OCI-LY7 (cell line): ENCODE data around the gene MOB1B. TPM values are rescaled to one million over a fixed set of nuclear protein-coding genes. Genes with fewer than 3 reads are reported as not detected.
"Not testable (repeated sequence)": the region's sequence is repeated elsewhere in the genome, so short reads cannot be mapped to it uniquely, and the experiment has no call there.

Source experiments
- BruUV-seq: library from RNA; stranded (reverse); fragments of 400-500 nt; replicated peaks from 2 replicates; lab custom pipeline; 2021; lab: Mats Ljungman, UMichigan
- CTCF ChIA-PET: fragments of 300-600 bp; sonication (Branson Sonifier 250); formaldehyde crosslinking; loops from one replicate; lab custom pipeline; 2022; ENCODE audit warnings: antibody characterized with exemption; ENCODE audit not compliant: unreplicated experiment; lab: Charles Lee
- POLR2A ChIA-PET: fragments of 300-600 bp; sonication (Branson Sonifier 250); formaldehyde crosslinking; loops from one replicate; lab custom pipeline; 2022; ENCODE audit warnings: antibody characterized with exemption; lab: Charles Lee
- DNase-seq: peaks from one replicate; pipeline ENCODE4 v3.0.0-alpha.2; 2015; ENCODE audit warnings: low spot score
- H2AFZ ChIP-seq: fragments of 200-600 bp; sonication (generic), shearing (Covaris generic); 2 replicates; pipeline ENCODE4 v1.6.1; 2014; ENCODE audit warnings: mild to moderate bottlenecking, antibody characterized with exemption, low read length, moderate library complexity
- H3K27ac ChIP-seq: fragments of 200-600 bp; sonication (generic); 2 replicates; pipeline ENCODE4 v1.5.1; 2014; ENCODE audit warnings: mixed run types, low read depth, mild to moderate bottlenecking, moderate library complexity, low read length, inconsistent platforms; ENCODE audit not compliant: poor library complexity, severe bottlenecking
- H3K36me3 ChIP-seq: fragments of 200-600 bp; sonication (generic); 2 replicates; pipeline ENCODE4 v1.6.1; 2014; ENCODE audit warnings: mild to moderate bottlenecking, antibody characterized with exemption, low read length, moderate library complexity, mixed read lengths; ENCODE audit not compliant: insufficient read depth
- H3K4me1 ChIP-seq: fragments of 200-600 bp; sonication (generic); 2 replicates; pipeline ENCODE4 v1.5.1; 2014; ENCODE audit warnings: mild to moderate bottlenecking, low read length; ENCODE audit not compliant: insufficient read depth, poor library complexity, severe bottlenecking
- H3K4me2 ChIP-seq: fragments of 200-600 bp; sonication (generic); 2 replicates; pipeline ENCODE4 v1.6.1; 2014; ENCODE audit warnings: mild to moderate bottlenecking, low read length
- H3K4me3 ChIP-seq: fragments of 200-600 bp; sonication (generic); 2 replicates; pipeline ENCODE4 v1.5.1; 2014; ENCODE audit warnings: mild to moderate bottlenecking, low read depth, low read length; ENCODE audit not compliant: poor library complexity, severe bottlenecking
- H3K79me2 ChIP-seq: fragments of 200-600 bp; sonication (generic); 2 replicates; pipeline ENCODE4 v1.6.1; 2016; ENCODE audit warnings: low read depth, mild to moderate bottlenecking, low read length, moderate library complexity, mixed read lengths; ENCODE audit not compliant: insufficient read depth
- H3K9me2 ChIP-seq: fragments of 200-600 bp; sonication (generic); 2 replicates; pipeline ENCODE4 v1.6.1; 2016; ENCODE audit warnings: mild to moderate bottlenecking, low read length, mixed read lengths; ENCODE audit not compliant: insufficient read depth
- H3K9me3 ChIP-seq: fragments of 200-600 bp; sonication (generic); 2 replicates; pipeline ENCODE4 v1.6.1; 2014; ENCODE audit warnings: mild to moderate bottlenecking, mixed run types, low read length, mixed read lengths
- H4K20me1 ChIP-seq: fragments of 200-600 bp; sonication (generic); 2 replicates; pipeline ENCODE4 v1.6.1; 2014; ENCODE audit warnings: mild to moderate bottlenecking, antibody characterized with exemption, low read length, moderate library complexity, mixed read lengths; ENCODE audit not compliant: insufficient read depth
- CTCF ChIP-seq: fragments of 200-600 bp; sonication (generic); conservative IDR thresholded peaks from 2 replicates; pipeline ENCODE4 v1.5.1; 2014; ENCODE audit warnings: mild to moderate bottlenecking, antibody characterized with exemption, low read length, moderate library complexity, mixed read lengths
- EZH2phosphoT487 ChIP-seq: fragments of 200-600 bp; sonication (generic); IDR thresholded peaks from 2 replicates; pipeline ENCODE4 v1.6.1; 2018; ENCODE audit warnings: low read depth, borderline replicate concordance, mild to moderate bottlenecking, mixed run types, antibody characterized with exemption, low read length, moderate library complexity, mixed read lengths
- intact Hi-C: fragments of 100-400 bp; cut with micrococcal nuclease; formaldehyde crosslinking; loops from one replicate; pipeline ENCODE4 v1.10.0; 2022; ENCODE audit not compliant: unreplicated experiment
- total RNA-seq, 2 experiments: library from RNA; depleted of rRNA in 1 of 2; stranded (reverse); fragments of >200 nt in 1 of 2; shearing (Covaris generic) in 1 of 2; gene quantifications; 2 replicates each; pipeline ENCODE4 v1.2.3, GENCODE V29; 2014 to 2022

MOB1B gene
- total RNA-seq, 2 experiments from 2014 or later, result 4.7 to 22.4 TPM

- H3K4me3 ChIP-seq, result no peak overlapping the region
- peak; percentile 66 for DNase-seq
- peak; percentile 96 for TF ChIP-seq CTCF
- TF ChIP-seq EZH2phosphoT487, result no peak
- ChIA-PET POLR2A (interaction anchor here (0.6 to 9.5 kb wide), 11 partner anchors 9 to 331 kb away, joined by 3 to 108 read pairs (median 5); partner anchors contain the start of gene DCK), CTCF (interaction anchor here (0.9 to 2.5 kb wide), 2 partner anchors 14 to 17 kb away, joined by 3 to 12 read pairs; partner anchors contain the start of gene DCK)
- intact Hi-C loops, result loop anchor here (2.0 kb wide), 1 partner anchor 13 kb away; no protein-coding TSS in a partner anchor
- H3K9me2 ChIP-seq, result no peaks in the 10 kb centered on the region
- H2AFZ ChIP-seq, result no peak overlapping the region
- H4K20me1 ChIP-seq, result peaks cover 24% of the 10 kb centered on the region; the same call in 1 of the 2 replicates
- H3K27ac ChIP-seq, result peak overlapping the region; percentile 44
- no TSS peak for BruUV-seq
- H3K79me2 ChIP-seq, result peaks cover 89% of the 10 kb centered on the region
- peaks cover 50% of the 10 kb centered on the region for H3K4me1 ChIP-seq
- H3K36me3 ChIP-seq, result peaks cover 72% of the 10 kb centered on the region
- no peaks in the 10 kb centered on the region; the same call in 1 of the 2 replicates for H3K9me3 ChIP-seq
- H3K4me2 ChIP-seq, result peak overlapping the region; percentile 59
Observed at GRCh38 chr4:71009890-71010588, 107.9 kb downstream of the MOB1B start.

GRCh38 chr4:71011451-71011850, 109.3 kb downstream of the MOB1B start:
- peaks cover 71% of the 10 kb centered on the region for H3K36me3 ChIP-seq
- CTCF ChIA-PET, result no interaction called here

GRCh38 chr4:71017391-71017790, 115.2 kb downstream of the MOB1B start:
- intact Hi-C loops, H3K9me3 ChIP-seq, H3K4me3 ChIP-seq, H3K4me1 ChIP-seq, H4K20me1 ChIP-seq, H3K9me2 ChIP-seq, BruUV-seq, CTCF ChIA-PET, POLR2A ChIA-PET, DNase-seq, H3K4me2 ChIP-seq, H2AFZ ChIP-seq, H3K27ac ChIP-seq: not testable (repeated sequence)
- peaks cover 67% of the 10 kb centered on the region for H3K79me2 ChIP-seq
- H3K36me3 ChIP-seq, result peaks cover 59% of the 10 kb centered on the region

More at GRCh38 chr4:71011451-71011850, 109.3 kb downstream of the MOB1B start:
- POLR2A ChIA-PET, result interaction anchor here (0.6 to 9.5 kb wide), 3 partner anchors 13 to 84 kb away, joined by 4 to 108 read pairs (median 6); partner anchors contain the start of gene DCK
- Histone ChIP-seq H4K20me1 (peaks cover 22% of the 10 kb centered on the region; the same call in 1 of the 2 replicates), H3K79me2 (peaks cover 76% of the 10 kb centered on the region), H3K9me2 (no peaks in the 10 kb centered on the region), H3K4me3 (no peak overlapping the region), H3K27ac (no peak overlapping the region), H3K4me1 (peaks cover 36% of the 10 kb centered on the region), H3K4me2 (no peak overlapping the region), H2AFZ (no peak overlapping the region), H3K9me3 (no peaks in the 10 kb centered on the region; the same call in 1 of the 2 replicates)
- TF ChIP-seq EZH2phosphoT487 (no peak), CTCF (no peak)
- BruUV-seq, result no TSS peak
- DNase-seq, result no peak
- intact Hi-C loops, result loop anchor here (2.0 kb wide), 1 partner anchor 15 kb away; no protein-coding TSS in a partner anchor
